Iris pigment epithelial cell (primary cell): Measurements from ENCODE around the gene CAPN1.

Experiments used
- DNase-seq: peaks from one replicate; pipeline ENCODE4 v3.0.0-alpha.2; 2011; ENCODE audit warnings: low read depth

The CAPN1 gene

GRCh38 chr11:65204143-65204542 lies 22.4 kb downstream of the CAPN1 start:
- no peak for DNase-seq

- peak; percentile 12 for DNase-seq
Observed at GRCh38 chr11:65204646-65205601, 23.2 kb downstream of the CAPN1 start.

- DNase-seq = no peak
Observed at GRCh38 chr11:65205602-65205967, 23.9 kb downstream of the CAPN1 start.

GRCh38 chr11:65206441-65206841 lies 24.7 kb downstream of the CAPN1 start:
- no peak for DNase-seq

- no peak for DNase-seq
Observed at GRCh38 chr11:65206901-65207300, 25.2 kb downstream of the CAPN1 start.

GRCh38 chr11:65207918-65208784 lies 26.4 kb downstream of the CAPN1 start:
- no peak for DNase-seq

GRCh38 chr11:65208785-65209710 lies 27.3 kb downstream of the CAPN1 start:
- DNase-seq = no peak

- no peak for DNase-seq
Observed at GRCh38 chr11:65209711-65210360, 28.1 kb downstream of the CAPN1 start.

- DNase-seq = no peak
Observed at GRCh38 chr11:65210361-65210731, 28.6 kb downstream of the CAPN1 start.

GRCh38 chr11:65210748-65211147 lies 29.0 kb downstream of the CAPN1 start:
- DNase-seq = no peak

- no peak for DNase-seq
Observed at GRCh38 chr11:65211293-65212105, 29.8 kb downstream of the CAPN1 start.

GRCh38 chr11:65212226-65212801 lies 30.6 kb downstream of the CAPN1 start:
- DNase-seq = no peak

- peak; percentile 15 for DNase-seq
Observed at GRCh38 chr11:65213322-65214211, 31.8 kb downstream of the CAPN1 start.

GRCh38 chr11:65214212-65214845 lies 32.6 kb downstream of the CAPN1 start:
- no peak for DNase-seq

- DNase-seq = no peak
Observed at GRCh38 chr11:65215441-65216076, 33.8 kb downstream of the CAPN1 start.

GRCh38 chr11:65216830-65217229 lies 35.1 kb downstream of the CAPN1 start:
- DNase-seq = no peak

GRCh38 chr11:65217441-65218423 lies 36.0 kb downstream of the CAPN1 start:
- DNase-seq = no peak
